Nucleus accumbens (tissue), 56 donors: Measurements from ENCODE around the gene MSH3.
"Not testable (repeated sequence)": the region's sequence is repeated elsewhere in the genome, so short reads cannot be mapped to it uniquely, and the experiment has no call there.

Source experiments
- DNase-seq, 56 donors: peaks; one replicate each; lab custom pipeline; 2025; lab: John Stamatoyannopoulos, UW

Gene MSH3

DNA sequence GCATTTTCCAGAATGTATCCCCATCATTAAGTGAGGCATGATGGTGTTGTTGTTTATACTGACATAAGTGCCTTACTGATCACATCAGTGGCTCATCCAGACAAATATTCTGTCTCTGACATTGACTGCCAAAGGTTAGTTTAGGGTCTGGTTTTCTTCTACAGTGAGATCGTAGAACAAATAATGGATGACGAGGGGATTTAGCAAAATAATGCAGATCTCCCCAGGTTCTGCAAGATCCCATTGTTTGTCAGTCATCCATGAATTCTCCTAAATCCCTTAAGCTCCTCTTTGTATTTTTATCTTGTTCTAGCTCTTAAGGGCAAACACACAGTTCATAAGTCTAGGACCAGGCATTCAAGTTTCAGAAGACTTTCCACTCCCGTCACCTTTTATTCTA lies 93.5 kb downstream of the MSH3 start:
- DNase-seq = no peak

DNA sequence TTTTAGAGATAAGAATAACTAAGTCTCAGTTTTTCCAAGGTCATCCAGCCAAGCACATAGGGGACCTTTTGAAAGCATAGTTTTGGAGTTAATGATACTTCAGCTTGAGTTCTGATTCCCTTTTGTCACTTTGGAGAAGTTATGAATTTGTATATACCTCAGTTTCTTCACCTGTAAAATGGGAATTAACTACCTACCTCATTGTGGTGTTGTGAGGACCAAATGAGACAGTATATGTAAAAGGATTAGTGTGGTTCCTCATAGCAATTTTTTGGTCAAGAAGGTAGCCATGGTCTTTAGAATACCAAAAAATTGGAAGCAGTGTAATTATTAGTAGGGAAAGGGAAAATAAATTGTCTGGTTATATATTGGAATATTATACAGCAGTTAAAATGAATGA lies 98.0 kb downstream of the MSH3 start:
- DNase-seq = no peak

DNA sequence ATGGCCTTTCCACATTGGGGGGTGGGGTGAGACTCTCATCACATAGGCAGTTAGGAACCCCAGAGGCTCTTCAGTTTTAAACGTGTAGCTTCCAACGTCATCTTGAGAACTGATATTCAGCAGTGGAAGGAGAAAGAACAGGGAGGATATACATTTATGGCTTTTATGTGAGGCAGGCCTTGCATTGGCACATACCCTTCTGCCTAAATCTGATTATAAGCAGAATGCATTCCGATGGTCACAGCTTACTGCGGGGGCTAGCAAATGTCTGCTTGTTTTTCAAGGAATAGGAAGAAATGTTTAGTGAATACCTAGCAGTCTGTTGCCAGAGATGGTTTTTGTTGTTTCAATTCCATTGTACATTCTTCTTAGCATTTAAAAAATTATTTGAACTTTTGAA lies 99.3 kb downstream of the MSH3 start:
- DNase-seq = no peak

DNA sequence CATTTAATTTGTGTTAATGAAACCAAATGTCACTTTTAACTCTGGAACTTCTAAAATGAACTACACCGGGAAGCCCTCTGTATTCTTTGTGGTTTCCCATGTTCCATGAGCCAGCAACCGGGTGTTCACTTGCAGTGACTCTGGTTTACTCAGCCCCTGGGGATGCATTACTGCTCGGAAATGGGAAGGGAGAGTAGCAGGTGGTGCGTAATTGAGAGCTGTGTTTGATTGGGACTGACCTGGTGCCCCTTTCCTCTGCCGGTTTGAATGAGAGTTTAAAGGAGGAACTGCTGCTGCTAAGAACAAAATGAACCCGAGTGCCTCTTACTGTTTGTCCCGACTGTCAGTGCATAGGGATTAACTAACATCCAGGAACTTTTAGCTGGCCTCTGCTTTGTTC lies 100.4 kb downstream of the MSH3 start:
- no peak for DNase-seq

DNA sequence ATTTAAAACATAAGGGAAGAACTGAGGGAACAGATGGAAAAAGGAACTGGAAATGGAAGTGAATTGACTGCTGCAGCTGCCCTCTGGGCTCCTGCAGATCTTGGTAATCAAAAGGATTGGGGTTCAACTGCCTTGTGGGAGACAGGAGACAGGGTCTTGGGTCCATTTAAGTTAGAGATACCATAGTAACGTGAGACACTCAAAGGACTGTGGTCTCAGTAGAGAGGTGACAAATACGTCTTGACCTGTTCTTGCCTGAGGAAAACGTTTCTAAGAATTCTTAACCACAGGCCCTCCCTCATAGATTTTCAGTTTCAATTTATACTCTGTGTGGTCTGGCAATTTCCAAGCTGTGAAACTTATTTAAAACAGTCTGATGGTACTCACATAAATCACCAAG lies 101.2 kb downstream of the MSH3 start:
- no peak for DNase-seq

DNA sequence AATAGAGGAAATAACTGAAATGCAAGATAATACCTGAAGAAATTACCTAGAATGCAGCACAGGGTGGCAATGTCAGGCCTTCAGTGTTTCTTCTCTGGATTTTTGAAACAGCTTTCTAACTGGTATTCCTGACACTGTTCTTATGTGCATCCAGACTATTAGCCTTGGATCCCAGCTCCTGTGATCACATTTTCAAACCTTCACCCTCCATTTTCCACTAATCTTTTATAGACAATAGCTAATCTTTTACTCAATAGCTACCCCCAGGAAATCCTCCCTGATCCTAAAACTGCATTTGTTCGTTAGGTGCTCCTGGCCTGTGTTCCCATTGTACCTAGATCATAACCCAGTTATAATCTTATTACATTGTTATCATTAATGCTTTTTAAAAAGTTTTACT lies 101.8 kb downstream of the MSH3 start:
- no peak for DNase-seq

DNA sequence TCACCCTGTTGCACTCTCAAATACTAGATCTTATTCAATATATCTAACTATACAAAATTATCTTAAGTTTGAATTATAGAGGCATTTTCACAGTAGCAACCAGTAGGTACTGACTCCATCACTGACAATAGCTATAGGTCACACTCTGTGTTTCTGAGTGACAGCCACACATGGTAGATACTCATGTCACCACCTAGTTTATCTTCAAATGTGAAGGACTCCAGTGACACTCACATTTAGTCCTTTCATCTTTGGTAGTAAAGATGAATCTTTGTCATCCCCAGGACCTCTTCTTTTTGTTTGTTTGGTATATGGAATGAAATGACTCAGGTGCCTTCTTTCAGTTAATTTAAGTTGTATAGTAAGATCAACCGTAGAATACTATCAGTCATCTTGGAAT lies 102.8 kb downstream of the MSH3 start:
- DNase-seq = no peak

DNA sequence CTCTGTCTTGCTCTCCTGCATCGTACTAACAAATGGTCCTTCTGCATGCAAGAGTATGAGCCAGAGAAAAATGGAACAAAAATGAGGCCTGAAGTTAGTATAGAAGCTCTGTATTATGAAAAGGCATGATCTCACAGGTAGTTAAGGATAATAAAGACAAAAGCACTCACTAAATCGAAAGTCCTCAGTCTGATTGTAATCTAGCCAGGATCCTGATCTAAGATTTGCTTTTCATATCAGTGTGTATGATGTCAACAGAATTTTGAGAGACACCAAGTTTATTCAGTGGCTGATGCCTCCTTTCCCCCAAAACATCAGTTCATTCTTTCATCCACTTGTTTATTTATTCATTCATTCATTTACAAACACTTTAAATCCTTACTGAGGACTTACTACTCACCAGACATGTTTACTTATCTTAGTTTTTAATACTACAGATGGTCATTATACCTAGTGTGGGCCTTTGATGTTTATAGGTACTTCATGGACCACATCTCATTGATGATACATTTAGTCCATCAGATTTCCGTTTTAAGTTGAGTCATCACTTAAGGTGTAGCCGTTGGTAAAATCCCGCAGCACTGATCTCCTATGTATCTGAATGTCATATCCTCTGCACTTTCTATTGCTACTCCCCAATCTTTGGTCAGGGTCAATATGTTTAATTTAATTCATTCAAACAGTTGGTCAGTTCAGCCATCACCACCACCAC lies 105.6 kb downstream of the MSH3 start:
- DNase-seq = no peak

DNA sequence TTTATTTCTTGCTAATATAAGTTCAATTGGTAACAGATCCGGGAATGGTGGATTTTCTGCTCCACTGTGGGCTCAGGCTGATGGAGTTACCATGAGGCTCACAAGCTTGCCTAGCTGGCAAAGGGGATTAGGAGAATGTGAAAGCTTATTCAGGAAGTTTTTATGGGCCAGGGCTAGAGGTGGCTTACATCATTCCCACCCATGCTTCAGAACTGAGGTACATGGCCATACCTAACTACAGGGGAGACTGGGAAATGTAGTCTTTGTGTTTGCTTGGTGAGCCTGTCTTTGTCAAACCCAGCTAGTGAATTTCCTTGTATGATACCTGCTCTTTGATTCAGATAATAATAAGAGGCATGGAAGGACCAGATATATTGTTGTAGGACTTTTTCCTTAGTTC lies 106.2 kb downstream of the MSH3 start:
- no peak for DNase-seq

DNA sequence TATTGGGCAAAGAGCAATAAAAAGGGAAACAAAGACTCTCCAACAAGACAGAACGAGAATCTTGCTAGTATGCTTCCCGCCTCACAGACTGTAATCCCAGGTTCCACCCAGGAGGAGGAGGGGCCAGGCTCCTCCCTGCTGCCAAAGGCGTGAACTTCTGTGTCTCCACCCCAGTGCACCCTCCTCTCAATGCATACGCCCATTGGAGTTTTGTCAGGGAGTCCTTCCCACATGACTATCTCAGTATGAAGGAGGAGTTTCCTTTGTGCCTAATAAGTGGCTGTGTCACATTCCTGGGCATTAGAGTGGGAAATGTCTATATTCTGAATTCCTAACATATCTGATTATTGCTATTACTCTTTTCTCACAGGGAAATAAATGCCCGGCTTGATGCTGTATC lies 106.7 kb downstream of the MSH3 start:
- DNase-seq = no peak

DNA sequence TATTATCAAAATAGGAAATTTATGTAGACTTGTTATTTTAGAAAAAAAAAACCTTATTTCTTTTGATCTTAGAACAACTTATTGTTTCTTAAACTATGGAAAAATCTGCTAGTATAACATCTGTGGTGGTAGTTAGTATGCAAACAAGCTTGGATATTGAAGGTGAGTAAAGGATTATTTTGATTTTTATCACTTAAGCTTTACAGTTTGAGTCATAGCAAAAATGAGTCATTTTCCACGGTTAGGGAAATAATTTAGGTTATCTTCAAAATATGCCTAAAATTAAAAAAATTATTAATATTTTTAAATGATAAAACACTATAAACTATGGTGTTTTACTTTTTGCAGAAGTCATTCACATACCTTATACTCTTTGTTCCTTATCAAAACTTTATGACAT lies 107.5 kb downstream of the MSH3 start:
- no peak for DNase-seq

DNA sequence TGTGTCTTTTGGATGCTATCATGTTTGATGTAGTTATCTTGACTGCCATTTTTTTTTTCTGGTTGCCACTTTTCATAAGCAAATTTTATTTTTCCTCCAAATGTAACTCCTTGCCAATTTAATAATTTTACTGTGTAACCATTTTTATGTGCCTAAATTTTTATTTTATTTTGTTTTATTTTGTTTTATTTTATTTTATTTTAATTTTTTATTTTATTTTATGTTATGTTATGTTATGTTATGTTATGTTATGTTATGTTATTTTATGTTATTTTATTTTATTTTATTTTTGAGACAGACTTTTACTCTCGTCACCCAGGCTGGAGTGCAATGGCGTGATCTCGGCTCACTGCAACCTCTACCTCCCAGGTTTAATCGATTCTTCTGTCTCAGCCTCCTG lies 108.1 kb downstream of the MSH3 start:
- no peak for DNase-seq

DNA sequence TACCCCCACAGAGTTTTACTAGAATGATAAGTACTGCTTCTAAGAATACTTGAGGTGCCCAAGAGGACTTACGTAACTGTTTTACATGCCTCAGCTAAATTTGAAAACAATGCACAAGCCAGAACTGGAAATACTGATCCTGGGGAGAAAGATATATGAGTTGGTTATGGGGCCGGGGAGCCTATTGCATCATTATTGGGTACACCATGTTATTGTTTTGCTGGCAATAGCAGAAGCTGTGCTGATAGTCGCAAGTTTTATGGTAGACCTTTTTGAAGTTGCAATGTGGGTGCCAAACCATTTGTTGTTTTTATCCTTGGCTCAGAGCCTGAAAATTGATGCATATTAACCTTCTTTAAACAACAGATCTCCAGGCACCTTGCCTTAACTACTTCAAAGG lies 108.8 kb downstream of the MSH3 start:
- no peak for DNase-seq

DNA sequence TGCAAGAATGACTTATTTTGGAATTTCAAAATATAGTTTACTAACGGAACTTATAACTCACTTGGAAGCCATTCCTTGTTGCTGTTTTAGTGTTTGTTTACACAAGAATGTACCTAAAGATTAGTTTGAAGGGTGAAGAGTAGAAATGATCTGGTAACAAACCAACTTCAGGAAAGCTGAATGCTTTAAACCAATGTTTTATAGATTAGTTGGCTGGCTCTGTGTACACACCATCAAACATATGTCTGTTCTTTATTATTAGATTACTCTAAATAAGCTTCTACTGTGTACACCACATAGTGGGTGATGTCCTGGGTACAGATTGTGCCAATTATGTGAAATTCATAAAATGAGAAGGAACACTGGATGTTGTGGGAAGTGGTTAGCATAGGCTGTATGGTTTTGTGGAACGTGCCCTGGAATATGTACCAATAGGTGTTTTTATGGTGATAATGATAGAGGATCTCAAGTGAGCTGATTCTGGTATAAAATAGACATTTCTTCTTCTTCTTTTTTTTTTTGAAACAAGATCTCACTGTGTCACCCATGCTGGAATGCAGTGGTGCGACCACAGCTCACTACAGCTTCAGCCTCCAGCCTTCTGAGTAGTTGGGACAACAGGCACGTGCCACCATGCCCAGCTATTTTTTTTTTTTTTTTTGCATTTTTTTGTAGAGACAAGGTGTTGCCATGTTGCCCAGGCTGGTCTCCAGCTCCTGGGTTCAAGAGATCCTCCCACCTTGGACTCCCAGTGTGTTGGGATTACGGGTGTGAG lies 109.6 kb downstream of the MSH3 start:
- no peak for DNase-seq

DNA sequence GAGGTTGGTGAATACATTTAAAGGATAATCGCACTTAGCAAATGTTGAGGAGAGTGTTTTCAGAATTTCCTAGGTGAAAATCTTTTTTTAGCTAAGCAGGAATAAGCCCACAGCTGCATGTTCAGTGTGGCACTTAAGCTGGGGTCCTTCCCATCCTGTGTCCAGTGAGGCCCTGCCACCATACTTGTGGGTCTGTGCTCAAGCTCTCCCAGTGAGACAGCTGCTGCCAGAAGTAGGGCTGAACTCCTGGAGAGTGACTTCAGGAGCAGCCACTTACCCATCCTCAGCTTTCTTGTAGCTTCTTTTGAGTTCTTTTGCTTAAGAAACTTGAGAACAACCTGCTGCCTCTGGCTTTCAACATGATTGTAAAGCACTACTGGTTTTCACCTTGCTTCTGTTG lies 110.3 kb downstream of the MSH3 start:
- no peak for DNase-seq

DNA sequence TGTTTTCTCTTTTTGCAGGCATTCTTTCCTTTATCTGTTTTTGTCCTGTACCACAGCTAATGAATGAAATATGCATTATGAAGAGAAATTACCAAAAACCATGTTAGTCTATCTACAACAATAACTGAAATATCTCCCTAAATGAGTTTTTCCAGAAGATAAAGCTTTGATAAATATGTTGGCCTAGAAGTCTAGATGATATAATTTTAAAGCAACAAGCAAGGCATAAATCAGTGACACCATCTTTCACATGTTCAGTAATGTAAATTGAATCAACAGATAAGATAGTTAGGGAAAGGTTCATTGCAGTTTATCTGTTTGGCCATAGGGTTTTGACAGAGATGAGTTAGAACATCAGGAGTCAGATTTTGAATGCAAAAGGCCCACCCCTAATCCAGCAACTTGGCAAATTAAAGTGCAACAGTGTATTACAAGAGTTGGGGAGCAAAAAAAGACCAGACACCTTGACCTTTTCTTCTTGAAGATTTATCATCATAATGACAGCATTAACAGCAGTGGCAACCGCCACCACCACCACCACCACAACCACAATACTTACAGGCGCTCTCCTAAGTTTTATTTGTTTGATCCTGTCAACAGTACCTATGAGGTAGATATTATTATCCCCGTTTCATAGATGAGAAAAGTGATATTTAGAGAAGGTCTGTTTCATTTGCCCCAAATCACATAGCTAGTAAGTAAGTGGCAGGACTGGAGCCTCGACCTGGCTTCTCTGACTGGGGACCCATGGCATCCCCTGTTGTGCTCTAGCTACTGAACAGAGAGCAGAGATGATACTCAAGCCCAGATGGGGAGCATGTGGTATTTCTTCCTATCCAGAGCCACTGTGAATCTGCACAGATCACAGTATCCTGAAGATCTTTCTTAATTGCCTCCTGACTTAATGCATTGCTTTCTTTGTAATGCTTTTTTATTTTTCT lies 123.2 kb downstream of the MSH3 start:
- DNase-seq = no peak

DNA sequence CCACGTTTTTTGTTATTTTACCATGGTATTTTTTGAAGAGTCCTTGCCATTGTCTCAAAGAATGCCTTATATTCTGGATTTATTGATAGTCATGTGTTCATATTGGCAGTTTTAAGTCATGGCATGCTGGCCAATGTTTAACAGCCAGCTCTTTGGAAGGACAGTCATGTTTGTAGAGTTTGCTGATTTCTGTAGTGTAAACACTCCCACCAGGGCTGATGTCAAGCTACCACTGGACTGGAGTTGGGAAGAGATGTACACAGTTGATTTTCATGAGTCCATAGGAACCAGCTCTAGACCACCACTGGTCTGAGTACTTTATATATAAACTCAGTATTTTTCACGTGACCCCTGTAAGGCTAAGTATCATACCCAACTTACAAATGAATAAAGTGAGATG lies 125.6 kb downstream of the MSH3 start:
- DNase-seq = no peak

DNA sequence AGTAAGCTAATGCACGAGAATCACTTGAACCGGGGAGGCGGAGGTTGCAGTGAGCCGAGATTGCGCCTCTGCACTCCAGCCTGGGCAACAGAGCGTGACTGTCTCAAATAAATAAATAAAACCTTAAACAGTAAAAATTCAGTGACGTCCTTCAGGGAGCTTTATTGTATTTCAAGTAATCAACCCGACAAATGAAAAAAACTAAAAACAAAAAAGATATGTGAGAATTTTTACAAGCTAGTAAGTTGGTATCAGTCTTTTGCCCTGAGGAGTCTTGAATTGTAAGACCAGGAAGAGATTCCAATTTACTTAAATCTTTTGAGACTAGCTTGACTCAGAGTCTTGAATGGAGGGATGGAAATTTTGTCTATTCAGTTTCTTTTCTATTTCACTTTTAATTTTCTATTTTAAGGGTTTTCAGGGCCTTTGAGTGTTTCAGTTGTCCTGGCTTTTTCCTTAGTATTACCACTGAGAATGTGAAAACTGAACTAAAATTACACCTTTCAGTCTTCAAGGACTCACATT lies 126.4 kb downstream of the MSH3 start:
- no peak for DNase-seq

DNA sequence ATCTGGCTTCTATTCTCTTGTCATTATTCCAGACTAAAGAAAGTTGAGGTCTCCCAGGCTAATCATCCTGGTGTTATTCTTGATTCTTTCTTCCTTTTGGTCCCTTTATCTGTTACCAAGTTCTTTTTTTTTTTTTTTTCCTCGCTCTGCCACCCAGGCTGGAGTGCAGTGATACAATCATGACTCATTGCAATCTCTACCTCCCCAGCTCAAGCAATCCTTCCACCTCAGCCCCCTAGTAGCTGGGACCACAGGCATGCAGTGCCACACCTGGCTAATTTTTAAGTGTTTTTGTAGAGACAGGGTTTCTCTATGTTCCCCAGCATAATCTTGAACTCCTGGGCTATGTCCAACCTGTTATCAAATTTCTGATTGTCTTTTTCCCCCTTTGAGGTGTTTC lies 126.9 kb downstream of the MSH3 start:
- no peak for DNase-seq

DNA sequence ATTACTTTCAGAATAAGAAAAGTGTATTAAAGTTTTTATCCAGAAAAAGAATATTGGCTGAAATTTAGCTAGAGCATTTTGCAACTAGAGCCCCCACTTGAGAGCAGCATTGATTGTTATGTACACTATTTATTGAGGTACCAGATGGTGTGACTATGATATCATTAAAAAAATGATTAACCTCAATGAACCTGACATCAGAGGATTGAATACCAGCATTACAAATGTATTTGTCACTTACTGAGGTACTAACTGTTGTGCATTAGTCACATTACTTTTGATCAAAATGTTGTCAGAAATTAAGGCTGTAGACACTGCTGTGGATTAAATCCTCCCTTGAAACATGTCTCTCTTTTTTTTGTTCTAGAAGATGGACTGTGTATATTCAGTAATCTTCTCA lies 128.2 kb downstream of the MSH3 start:
- no peak for DNase-seq

DNA sequence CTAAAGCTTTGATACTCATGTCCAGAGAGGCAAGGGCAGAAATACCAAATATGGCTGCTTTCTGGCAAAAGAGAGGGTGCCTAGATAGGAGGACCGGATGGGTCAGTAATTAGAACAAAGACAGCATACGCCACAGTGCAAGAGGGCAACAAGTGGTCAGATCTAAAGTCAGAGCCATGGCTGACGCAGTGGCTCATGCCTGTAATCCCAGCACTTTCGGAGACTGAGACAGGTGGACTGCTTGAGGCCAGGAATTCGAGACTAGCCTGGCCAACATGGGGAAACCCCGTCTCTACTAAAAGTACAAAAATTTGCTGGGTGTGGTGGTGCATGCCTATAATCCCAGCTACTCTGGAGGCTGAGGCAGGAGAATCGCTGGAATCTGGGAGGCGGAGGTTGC lies 129.3 kb downstream of the MSH3 start:
- DNase-seq = not testable (repeated sequence)
